K562 (cell line): ENCODE data around the gene MYCBP2. TPM values are rescaled to one million over a fixed set of nuclear protein-coding genes. Genes with fewer than 3 reads are reported as not detected.
"Not testable (repeated sequence)": the region's sequence is repeated elsewhere in the genome, so short reads cannot be mapped to it uniquely, and the experiment has no call there.

Experiments
- ATAC-seq: fragments of 200-7000 bp; cut with Tn5 transposase; 3 replicates; pipeline ENCODE4 v1.9.1; 2020; ENCODE audit warnings: moderate library complexity
- BruUV-seq: library from RNA; stranded (reverse); fragments of 400-500 nt; replicated peaks from 2 replicates; lab custom pipeline; 2021; lab: Mats Ljungman, UMichigan
- CTCF ChIA-PET: fragments of 300-600 bp; formaldehyde crosslinking; extraction: SDS; loops from one replicate; lab custom pipeline; 2021; ENCODE audit warnings: low intra/inter-chr PET ratio; lab: Yijun Ruan, JAX
- POLR2A ChIA-PET: fragments of 300-600, 350-650 bp; sonication (Branson Sonifier 250); formaldehyde crosslinking; extraction: SDS; loops from one replicate; lab custom pipeline; 2021; ENCODE audit warnings: antibody characterized with exemption, inconsistent platforms; lab: Yijun Ruan, JAX
- DNase-seq, 4 experiments: peaks; one replicate each; pipeline versions ENCODE4 v3.0.0 to v3.0.0-alpha.2; 2011 to 2018; ENCODE audit warnings: low spot score in 3 of 4, mixed read lengths in 3 of 4; ENCODE audit errors: extremely low read depth in 1 of 4
- FAIRE-seq: peaks from 2 replicates; lab custom pipeline; 2011; peaks lifted over from hg19 to GRCh38; lab: Jason Lieb, UNC
- H2AFZ ChIP-seq: 2 replicates; pipeline ENCODE4 v1.6.0; 2011; ENCODE audit warnings: low read depth, low read length, control low read depth, inconsistent platforms
- H3K27ac ChIP-seq: fragments of 200-600 bp; 3 replicates; pipeline ENCODE4 v1.8.0; 2011; ENCODE audit warnings: low read depth, mild to moderate bottlenecking, control low read depth, inconsistent platforms, low read length, moderate library complexity, mixed read lengths; ENCODE audit errors: extremely low read depth
- H3K27me3 ChIP-seq, 2 experiments: fragments of 300-600 bp in 1 of 2; 2 replicates in 1 of 2; 3 replicates in 1 of 2; pipeline versions ENCODE4 v1.6.0 to v1.8.0; 2011; ENCODE audit warnings: inconsistent platforms in 2 of 2, low read length in 2 of 2, mild to moderate bottlenecking in 1 of 2, mixed read lengths in 1 of 2, moderate library complexity in 1 of 2; ENCODE audit not compliant: control insufficient read depth in 2 of 2, insufficient read depth in 2 of 2
- H3K36me3 ChIP-seq: fragments of 300-600 bp; 3 replicates; pipeline ENCODE4 v1.8.0; 2011; ENCODE audit warnings: mild to moderate bottlenecking, low read length, inconsistent platforms; ENCODE audit not compliant: control insufficient read depth, insufficient read depth
- H3K4me1 ChIP-seq, 2 experiments: fragments of 200-600 bp in 1 of 2; replicated peaks in 1 of 2; 2 replicates in 1 of 2; 3 replicates in 1 of 2; pipeline versions ENCODE4 v1.5.1 to v1.8.0; 2011; ENCODE audit warnings: inconsistent platforms in 2 of 2, low read length in 2 of 2, mild to moderate bottlenecking in 1 of 2, mixed read lengths in 1 of 2, moderate library complexity in 1 of 2; ENCODE audit not compliant: control insufficient read depth in 2 of 2, insufficient read depth in 2 of 2
- H3K4me2 ChIP-seq: 2 replicates; pipeline ENCODE4 v1.6.1; 2011; ENCODE audit warnings: low read length, control low read depth, inconsistent platforms, mixed read lengths; ENCODE audit not compliant: insufficient read depth
- H3K4me3 ChIP-seq: fragments of 200-600 bp; sonication (generic), shearing (Covaris generic); 2 replicates; pipeline ENCODE4 v1.5.1; 2016; ENCODE audit warnings: control low read depth, inconsistent platforms
- H3K79me2 ChIP-seq: fragments of 200-600 bp; 3 replicates; pipeline ENCODE4 v1.8.0; 2011; ENCODE audit warnings: low read length, inconsistent platforms; ENCODE audit not compliant: control insufficient read depth, insufficient read depth
- H3K9ac ChIP-seq, 2 experiments: 2 replicates each; pipeline versions ENCODE4 v1.6.0 to v1.6.1; 2011; ENCODE audit warnings: low read depth in 2 of 2, low read length in 2 of 2, control low read depth in 1 of 2, inconsistent platforms in 1 of 2, mild to moderate bottlenecking in 1 of 2, mixed read lengths in 1 of 2; ENCODE audit not compliant: insufficient read depth in 1 of 2
- H3K9me1 ChIP-seq: one replicate; pipeline ENCODE4 v1.6.0; 2011; ENCODE audit warnings: inconsistent platforms, mild to moderate bottlenecking, low read length, moderate library complexity; ENCODE audit not compliant: control insufficient read depth, insufficient read depth
- H3K9me3 ChIP-seq: replicated peaks from 2 replicates; pipeline ENCODE4 v1.5.1; 2011; ENCODE audit warnings: low read depth, low read length, inconsistent platforms; ENCODE audit not compliant: control insufficient read depth, insufficient read depth
- H4K20me1 ChIP-seq: replicated peaks from 2 replicates; pipeline ENCODE4 v1.6.1; 2011; ENCODE audit warnings: low read length, inconsistent platforms, mixed read lengths; ENCODE audit not compliant: control insufficient read depth, insufficient read depth
- ZNF431 ChIP-seq: sonication (generic); formaldehyde crosslinking; IDR thresholded peaks from 2 replicates; pipeline ENCODE4 v1.8.0; 2022; ENCODE audit warnings: mild to moderate bottlenecking, missing genetic modification reagents
- WGBS: fragments of 100-300 bp; shearing (Covaris generic); methylation state at CpG from one replicate; pipeline ENCODE4 v1.1.6; 2016; ENCODE audit warnings: low coverage, mixed read lengths; ENCODE audit not compliant: insufficient coverage; ENCODE audit errors: missing lambda C conversion rate; 5-methylcytosine and 5-hydroxymethylcytosine counted together
- in situ Hi-C: fragments of 300-500 bp; cut with MboI; formaldehyde crosslinking; loops from 4 replicates; pipeline ENCODE4 v1.15.0; 2018; ENCODE audit warnings: inconsistent platforms, mixed read lengths
- intact Hi-C: fragments of 100-400 bp; cut with micrococcal nuclease; formaldehyde crosslinking; loops from 2 replicates; pipeline ENCODE4 v1.14.2; 2022
- polyA plus RNA-seq, 8 experiments: library from polyadenylated mRNA; depleted of rRNA in 4 of 8; stranded (reverse) in 5 of 8; unstranded in 3 of 8; fragments of >200 nt; fragmentation: Nextera tagmentation in 2 of 8; fragmentation: Illumina TruSeq in 1 of 8; extraction: Ambion mirVana in 2 of 8; extraction: Trizol in 1 of 8; gene quantifications; 2 replicates each; pipeline versions ENCODE4 v1.2.1 to v1.2.3, GENCODE V29; 2011 to 2014; ENCODE audit warnings: inconsistent platforms in 1 of 8, missing spikeins in 1 of 8
- total RNA-seq, 7 experiments: library from RNA; depleted of rRNA in 6 of 7; stranded (reverse); fragments of >200 nt in 6 of 7; fragmentation: Illumina TruSeq in 2 of 7; extraction: Trizol in 2 of 7; gene quantifications; 2 replicates each; pipeline versions ENCODE4 v1.2.1 to v1.2.3, GENCODE V29; 2011 to 2021; ENCODE audit warnings: low replicate concordance in 1 of 7
- TF ChIP-seq, protein P1 (sequence below), 2 experiments: fragments of 450-650 bp in 1 of 2; sonication (generic) in 1 of 2; formaldehyde crosslinking in 1 of 2; IDR thresholded peaks in 1 of 2; conservative IDR thresholded peaks in 1 of 2; 2 replicates each; pipeline versions ENCODE4 v1.6.1 to v1.8.1; 2016 to 2023; ENCODE audit warnings: mild to moderate bottlenecking in 2 of 2, moderate library complexity in 2 of 2, inconsistent platforms in 1 of 2, missing genetic modification reagents in 1 of 2

The MYCBP2 gene
- total and polyA plus RNA-seq, 9 of the 15 experiments (the other 6 are each of a cell fraction or from before 2014, with no cell fraction given) = 13.2 to 47.2 (median 28.9) TPM

DNA sequence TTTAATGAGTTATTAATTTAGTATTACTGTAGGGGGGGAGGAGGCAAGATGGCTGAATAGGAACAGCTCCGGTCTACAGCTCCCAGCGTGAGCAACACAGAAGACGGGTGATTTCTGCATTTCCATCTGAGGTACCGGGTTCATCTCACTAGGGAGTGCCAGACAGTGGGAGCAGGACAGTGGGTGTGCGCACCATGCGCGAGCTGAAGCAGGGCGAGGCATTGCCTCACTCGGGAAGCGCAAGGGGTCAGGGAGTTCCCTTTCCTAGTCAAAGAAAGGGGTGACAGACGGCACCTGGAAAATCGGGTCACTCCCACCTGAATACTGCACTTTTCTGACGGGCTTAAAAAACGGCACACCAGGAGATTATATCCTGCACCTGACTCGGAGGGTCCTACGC is 127.9 kb downstream of the MYCBP2 start:
- H3K79me2 ChIP-seq, H3K27ac ChIP-seq, POLR2A ChIA-PET, H3K4me2 ChIP-seq, in situ Hi-C loops, H3K4me3 ChIP-seq, intact Hi-C loops, H3K9me1 ChIP-seq, CTCF ChIA-PET, FAIRE-seq, BruUV-seq, H3K27me3 ChIP-seq, H3K9me3 ChIP-seq, DNase-seq, H2AFZ ChIP-seq, ATAC-seq, H4K20me1 ChIP-seq, H3K9ac ChIP-seq, H3K4me1 ChIP-seq: not testable (repeated sequence)
- peaks cover 11% of the 10 kb centered on the region; the same call in 2 of the 3 replicates for H3K36me3 ChIP-seq
- 100% methylated on average over 2 of the region's 16 CpGs for WGBS

DNA sequence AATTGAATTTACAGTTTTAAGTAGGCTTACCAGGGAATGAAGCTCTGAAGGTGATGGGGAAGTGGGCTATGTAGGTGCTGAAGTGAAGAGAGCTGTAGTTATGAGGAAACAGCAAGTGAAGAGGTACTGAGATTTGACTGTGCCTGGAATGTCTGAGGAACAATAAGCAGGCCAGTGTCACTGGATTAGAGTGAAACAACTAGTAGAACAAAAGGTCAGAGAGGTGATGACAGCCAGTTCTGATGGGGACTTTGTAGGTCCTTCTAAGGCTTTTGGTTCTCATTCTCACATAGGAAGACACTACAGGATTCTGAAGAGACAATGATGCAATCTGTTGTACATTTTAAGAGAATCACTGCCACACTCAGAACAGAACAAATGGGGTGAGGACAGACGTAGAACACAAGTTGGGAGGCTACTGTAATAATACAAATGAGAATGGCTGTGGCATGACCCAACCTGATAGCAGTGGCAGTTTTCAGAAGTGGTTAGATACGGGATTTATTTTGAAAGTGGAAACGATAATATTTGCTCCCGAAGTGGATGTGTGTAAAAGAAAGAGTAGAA is 130.8 kb downstream of the MYCBP2 start:
- TF ChIP-seq, protein P1, sequence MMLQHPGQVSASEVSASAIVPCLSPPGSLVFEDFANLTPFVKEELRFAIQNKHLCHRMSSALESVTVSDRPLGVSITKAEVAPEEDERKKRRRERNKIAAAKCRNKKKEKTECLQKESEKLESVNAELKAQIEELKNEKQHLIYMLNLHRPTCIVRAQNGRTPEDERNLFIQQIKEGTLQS (IDR thresholded peaks at IDR 0.05) = 0 out of 2 replicates have a peak, but pooled peaks have one; percentile 15
- TF ChIP-seq, protein P1 (CRISPR knock-in tag; conservative IDR thresholded peaks at IDR 0.05) = no peak
- TF ChIP-seq ZNF431 = no peak
- no peaks in the 10 kb centered on the region for H3K27me3 ChIP-seq
- no peak for FAIRE-seq
- H3K4me3 ChIP-seq = no peak overlapping the region
- no peaks in the 10 kb centered on the region for H4K20me1 ChIP-seq
- WGBS = 89% methylated on average over 4 of the region's 4 CpGs
- H3K27ac ChIP-seq = no peak overlapping the region
- POLR2A ChIA-PET = interaction anchor here (0.6 kb wide), 2 partner anchors 330 to 1877 kb away, joined by 3 read pairs; no protein-coding TSS in a partner anchor
- H3K4me1 ChIP-seq = no peaks in the 10 kb centered on the region
- CTCF ChIA-PET = no interaction called here
- H3K4me2 ChIP-seq = no peak overlapping the region
- DNase-seq = no peak
- no peaks in the 10 kb centered on the region for H3K79me2 ChIP-seq
- H2AFZ ChIP-seq = no peak overlapping the region
- intact Hi-C loops (no loop called here), in situ Hi-C loops (no loop called here)
- no TSS peak for BruUV-seq
- no peaks in the 10 kb centered on the region for H3K9me1 ChIP-seq
- H3K9ac ChIP-seq = no peak overlapping the region
- no peak for ATAC-seq
- H3K36me3 ChIP-seq = peaks cover 25% of the 10 kb centered on the region; the same call in 2 of the 3 replicates
- no peaks in the 10 kb centered on the region for H3K9me3 ChIP-seq
